Hematopoietic multipotent progenitor cell treated with erythropoietin and hydrocortisone succinate and interleukin-3 and kit ligand, for 6 days (in vitro differentiated cells): ENCODE measurements around the gene SLF1.
A peak's percentile ranks its signal among the peaks of the same experiment; 100 is the strongest.
"Not testable (repeated sequence)": the region's sequence is repeated elsewhere in the genome, so short reads cannot be mapped to it uniquely, and the experiment has no call there.

Experiments used
- DNase-seq: peaks from one replicate; pipeline ENCODE4 v3.0.0-alpha.2; 2015

SLF1 gene

DNA sequence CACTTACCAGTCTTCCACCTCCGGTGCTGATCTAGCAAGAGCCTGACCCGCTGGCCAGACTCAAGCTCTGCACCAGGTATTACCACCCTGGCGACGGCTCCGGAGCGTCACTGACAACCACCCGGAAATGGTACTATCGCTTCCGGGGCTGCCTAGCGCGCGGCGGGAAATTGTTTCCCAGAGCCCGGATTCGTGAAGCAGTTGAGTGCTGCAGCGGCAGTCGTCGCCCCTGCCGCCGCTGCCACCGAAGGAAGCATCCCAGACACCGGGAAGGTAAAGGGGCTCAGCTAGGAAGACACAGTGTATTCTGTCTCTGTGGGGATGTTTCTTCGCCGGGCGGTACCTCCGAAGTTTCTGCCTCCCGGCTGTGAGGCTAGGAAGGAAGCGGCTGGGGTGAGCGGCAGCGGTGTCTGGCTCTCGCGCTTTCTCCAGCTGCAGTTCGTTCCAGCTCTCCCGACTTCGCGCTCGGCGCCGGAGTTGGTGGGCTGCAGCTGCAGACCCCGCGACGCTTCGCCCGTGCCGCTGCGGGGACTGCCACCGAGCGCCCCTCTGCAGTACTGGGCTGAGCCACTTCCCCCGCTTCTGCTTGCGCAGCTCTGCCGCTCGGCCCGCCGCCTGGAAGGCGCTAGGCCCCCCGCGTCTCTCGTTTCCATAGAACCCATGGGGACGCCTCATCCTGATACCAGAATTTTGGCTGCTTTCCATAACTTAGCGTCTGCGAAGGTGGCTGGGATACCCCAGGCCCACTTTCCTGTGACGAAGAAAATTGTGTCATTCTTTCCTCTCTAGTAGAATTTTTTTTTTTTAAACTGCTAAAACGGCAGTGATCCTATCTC is at the start of gene SLF1, which contains the start of gene KIAA0825:
Gene SLF1 (plus strand): TSS at position 177 of the 836 bp plus-strand sequence. CDS start 10,142 bp downstream, outside the sequence.
Gene KIAA0825 (minus strand): TSS at position 112 of the 836 bp plus-strand sequence. CDS start 81,478 bp downstream, outside the sequence.
- peak; percentile 95 for DNase-seq

DNA sequence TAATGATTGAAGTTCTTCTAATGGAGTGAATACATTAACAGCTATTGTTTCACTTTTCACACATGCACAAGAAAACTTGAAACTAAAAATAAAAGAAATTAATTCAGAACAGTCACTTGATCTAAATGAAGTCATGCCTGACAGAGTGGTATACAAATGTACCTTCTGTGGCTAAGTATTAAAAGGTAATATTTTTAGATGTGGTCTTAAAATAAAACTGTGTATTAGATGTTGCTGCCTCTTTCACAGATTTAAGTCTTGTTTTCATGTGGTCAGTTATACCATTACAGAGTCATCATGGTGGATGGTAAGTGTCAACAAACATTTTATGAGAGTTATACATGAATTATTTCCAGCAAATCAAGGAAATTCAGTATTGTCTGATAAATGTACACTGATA is 47.1 kb upstream of the SLF1 start:
- DNase-seq: no peak

DNA sequence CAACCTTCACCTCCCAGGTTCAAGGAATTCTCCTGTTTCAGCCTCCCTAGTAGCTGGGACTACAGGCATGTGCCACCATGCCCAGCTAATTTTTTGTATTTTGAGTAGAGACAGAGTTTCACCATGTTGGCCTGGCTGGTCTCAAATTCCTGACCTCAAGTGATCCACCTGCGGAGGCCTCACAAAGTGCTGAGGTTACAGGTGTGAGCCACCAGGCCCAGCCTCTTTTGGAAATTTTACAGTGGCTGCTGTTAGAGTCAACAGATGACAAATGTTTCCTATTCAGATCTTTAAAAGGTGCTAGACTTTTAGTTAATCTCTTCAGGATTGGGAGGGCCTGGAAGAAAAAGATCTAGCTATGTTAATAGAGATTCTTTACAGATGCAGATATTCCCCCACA is 45.1 kb upstream of the SLF1 start:
- not testable (repeated sequence) for DNase-seq

DNA sequence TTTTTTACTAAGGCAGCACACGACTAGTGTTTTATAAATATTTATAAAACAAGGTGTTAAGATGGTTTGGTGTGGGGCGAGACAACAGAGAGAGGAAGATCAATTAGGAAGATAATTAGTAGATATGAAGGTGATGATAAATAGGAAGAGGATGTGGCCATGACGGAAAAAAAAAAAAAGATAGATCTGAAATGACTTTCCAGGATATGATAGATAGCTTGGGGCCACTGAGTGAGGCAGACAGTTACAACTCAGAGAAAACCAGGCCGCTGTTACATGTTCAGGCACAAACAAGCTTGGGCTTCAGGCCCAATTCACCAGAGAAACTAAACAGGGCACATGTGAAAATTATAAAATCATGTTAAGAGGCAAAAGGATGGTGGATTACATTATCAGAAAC is 43.3 kb upstream of the SLF1 start:
- no peak for DNase-seq

DNA sequence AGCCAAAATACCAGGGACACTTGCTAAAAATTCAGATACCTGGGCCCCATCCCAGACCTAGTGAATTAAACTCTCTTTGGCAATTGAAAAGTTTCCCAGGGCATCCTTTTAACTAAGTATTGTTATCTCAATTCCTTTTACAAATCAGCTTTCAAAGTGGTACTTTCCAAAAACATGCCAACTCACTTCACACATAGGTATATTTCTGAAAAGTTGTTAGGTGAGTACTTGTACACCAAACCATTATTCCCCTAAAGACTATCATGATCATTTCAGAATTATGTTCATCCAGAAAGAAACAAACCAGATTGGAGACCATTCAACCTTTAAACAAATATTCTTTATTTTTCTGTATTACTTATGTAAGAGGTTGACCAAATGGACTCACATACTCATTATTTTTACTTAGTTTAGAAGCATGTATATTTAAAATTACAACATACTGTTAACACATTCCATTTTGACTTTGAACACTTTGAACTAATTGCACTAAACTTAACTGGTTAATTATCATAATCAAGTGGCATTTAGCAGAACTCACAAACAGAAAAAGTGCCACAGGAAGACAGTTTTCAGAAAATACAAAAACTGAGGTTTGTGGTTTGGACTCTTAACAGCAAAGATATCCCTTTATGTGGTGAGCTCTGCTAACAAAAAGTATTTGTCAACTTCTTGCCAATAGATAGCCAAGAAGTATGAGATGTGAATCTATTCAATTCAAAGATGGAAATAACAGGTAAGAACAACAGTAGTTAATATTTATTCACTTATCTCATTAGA is 40.8 kb upstream of the SLF1 start:
- DNase-seq: peak; percentile 51

DNA sequence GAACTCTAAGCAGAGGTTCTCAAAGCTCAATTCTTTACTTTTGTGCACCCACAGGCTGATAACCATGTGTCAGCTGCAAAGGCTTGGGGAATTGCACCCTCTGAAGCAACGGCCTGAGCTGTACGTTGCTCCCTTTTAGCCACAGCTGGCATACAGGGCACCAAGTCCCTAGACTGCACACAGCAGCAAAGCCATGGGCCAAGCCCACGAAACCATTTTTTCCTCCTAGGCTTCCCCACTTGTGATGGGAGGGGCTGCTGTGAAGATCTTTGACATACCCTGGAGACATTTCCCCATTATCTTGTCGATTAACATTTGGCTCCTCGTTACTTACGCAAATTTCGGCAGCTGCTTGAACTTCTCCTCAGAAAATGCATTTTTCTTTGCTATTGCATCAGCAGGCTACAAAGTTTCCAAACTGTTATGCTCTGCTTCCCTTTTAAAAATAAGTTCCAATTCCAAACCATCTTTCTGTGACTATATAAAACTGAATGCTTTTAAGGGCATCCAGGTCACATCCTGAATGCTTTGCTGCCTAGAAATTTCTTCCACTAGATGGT is 23.1 kb upstream of the SLF1 start:
- no peak for DNase-seq

DNA sequence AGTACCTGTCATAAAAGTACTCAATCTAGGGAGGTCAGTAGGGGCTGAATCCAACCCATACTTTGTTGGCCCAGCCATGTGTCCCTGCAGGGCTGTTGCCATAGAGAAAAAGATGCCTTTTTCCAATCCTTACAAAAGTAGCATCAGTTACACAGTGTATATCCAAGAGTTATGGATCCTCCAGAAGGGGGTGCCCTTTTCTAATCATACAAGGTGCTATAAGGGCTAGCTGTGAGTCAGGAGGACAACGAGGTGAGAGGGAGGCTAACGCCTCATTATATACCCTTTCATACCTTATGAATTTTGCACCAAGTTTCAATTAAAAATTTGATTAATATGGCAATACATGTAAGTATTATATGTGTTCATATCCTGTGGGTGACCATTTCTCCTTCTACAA is 4.9 kb upstream of the SLF1 start:
- DNase-seq: peak; percentile 74

DNA sequence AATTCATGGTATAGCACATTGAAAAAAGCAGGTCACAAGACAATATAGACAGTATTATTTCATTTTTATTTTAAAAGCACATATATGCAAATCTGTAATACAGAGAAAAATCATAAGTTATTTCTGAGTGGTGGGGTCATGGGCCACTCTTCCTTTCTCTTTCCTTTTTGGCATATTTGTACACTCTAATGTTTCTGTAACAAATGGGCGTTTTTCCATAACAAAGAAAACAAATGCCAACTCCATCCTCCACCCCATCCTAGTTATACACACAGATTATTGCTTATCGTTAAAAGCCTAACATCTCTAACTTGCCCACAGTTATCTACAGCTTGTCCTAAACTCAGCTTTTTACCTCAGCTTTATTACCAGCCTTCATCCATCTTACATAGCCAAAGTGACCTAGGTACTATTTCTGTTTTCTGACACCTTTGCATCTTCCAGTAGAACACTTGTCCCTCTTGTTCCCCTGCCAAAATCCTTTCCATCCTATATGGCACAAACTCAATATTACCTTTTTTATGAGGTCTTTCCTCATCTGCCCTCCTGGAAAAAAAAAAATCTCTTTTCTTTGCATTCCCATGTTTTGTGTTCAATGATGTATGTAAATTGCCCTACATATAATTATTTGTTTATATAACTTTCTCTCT is 4.2 kb upstream of the SLF1 start:
- no peak for DNase-seq

DNA sequence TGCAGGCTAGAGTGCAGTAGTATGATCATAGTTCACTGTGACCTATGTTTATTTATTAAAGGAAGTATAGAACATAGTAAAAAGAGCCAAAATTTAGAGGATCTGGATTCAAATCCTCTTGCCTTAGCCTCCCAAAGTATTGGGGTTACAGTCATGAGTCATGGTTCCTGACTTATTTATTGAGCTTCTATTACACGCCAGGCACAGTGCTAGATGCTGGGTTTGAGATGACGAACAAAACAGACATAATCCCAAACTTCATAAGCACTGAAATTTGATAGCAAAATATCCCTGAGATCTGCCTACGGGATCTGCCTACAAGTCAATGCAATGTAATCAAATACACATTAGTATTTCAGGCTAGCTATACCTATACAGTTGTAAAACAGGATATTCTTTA is 2.6 kb upstream of the SLF1 start:
- DNase-seq: no peak

DNA sequence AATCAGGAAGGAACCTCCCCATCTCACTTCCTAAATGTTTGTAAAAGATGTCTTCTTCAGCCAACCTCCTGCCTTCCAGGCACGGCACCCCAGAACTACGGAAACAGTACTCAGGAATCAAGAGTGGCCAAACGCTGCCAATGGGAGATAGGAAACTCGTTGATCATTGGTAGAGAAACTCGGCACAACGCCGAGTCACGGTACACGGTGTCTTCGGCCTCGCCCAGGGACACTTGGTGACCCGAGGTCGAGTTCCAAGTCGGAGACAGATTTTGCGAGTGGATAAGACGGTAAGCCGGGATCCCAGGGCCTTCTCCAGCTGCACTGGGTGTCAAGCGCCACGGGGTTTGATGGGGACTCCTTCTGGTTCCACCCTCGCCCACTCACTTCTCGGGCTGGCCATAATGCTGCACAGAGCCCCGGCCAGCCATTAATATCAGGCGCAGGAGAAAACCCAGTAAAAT is 408 bp upstream of the SLF1 start:
- peak; percentile 95 for DNase-seq

DNA sequence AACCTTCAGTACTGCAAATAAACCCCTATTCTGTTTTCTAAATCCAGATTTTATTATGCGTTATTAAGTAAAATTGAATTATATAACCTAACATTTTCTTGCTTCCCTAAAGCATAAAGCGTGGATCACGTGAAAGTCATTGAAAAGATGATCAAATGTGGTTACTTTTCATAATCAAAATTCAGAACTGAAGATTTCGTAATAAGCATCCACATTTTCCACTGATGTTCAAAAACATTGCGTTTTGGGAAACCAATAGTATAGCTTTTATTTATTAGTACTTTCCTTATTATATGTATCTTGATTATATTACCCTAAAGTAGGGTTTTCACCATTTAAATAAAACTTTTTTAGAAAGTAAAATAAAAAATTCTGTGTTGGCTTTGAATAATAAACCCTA is 1.8 kb downstream of the SLF1 start:
- no peak for DNase-seq

DNA sequence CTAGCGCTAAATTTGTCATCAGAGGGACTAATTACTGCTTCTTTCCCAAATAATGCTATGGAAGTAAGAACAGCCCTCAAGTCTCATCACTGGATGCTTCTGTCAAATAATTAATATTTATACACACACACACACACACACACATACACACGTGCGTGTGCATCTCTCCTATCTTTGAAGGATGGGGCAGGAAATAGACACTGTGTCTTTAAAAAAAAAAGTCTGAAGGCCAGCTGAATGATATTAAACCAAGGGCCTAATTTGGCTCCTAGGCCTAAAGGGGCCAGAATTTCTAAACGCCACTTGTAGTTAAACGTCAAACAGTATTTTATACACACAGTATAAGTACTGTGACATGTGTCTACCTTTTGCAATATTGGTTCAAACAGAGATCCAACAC is 3.3 kb downstream of the SLF1 start:
- no peak for DNase-seq

DNA sequence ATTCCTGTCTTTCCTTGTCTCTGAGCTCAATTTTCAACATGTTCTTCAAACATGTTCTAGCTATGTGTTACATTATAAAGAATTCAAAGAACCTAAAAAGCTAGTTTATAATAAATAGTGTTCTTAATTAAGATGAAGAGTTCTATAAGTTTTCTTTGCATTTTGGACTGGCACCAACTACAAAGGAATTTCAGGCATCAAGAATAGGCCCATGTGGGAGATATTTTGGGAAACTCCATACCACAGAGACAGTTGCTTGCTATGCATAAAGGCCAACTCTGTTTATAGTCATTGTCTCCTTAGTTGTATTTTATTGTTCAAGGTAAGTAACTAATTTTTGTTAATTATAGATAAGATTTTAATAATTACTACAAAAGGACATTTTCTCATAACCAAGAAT is 4.5 kb downstream of the SLF1 start:
- no peak for DNase-seq

DNA sequence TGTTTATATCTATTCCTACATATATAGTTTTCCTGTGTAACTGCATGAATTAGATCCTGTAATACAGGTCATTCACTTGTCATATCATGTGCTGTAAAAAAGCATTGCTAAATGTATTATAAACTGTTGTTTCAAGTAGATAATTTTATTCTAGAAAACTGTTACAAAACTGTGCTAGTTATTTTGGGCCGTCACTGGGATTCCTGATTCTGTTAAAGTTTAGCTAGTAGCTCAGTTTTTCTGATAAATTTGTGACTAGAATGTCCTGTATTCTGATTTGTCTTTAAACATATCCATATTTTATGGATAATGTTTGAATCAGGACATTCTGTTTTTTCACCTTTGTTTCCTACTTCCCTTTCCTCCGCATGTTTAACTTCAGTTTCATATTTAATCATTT is 5.4 kb downstream of the SLF1 start:
- DNase-seq: no peak

DNA sequence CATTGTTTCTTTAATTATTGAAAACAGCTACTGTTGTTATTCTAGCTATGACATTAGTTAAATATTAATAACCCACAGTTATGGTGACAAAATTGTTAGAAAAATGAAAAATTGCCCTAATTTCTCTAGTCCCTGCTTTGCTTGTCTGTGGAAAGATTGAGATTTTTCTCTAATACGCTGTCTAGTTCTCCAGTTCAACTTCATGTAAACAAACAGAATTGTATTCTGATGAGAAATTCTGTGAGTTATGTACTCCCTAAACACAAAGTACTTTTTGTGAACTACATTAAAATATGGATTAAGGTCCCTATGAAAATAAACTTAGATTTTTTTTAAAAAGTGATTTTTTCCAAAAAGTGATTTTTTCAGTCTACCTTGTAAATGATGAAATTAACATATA is 8.7 kb downstream of the SLF1 start:
- no peak for DNase-seq

DNA sequence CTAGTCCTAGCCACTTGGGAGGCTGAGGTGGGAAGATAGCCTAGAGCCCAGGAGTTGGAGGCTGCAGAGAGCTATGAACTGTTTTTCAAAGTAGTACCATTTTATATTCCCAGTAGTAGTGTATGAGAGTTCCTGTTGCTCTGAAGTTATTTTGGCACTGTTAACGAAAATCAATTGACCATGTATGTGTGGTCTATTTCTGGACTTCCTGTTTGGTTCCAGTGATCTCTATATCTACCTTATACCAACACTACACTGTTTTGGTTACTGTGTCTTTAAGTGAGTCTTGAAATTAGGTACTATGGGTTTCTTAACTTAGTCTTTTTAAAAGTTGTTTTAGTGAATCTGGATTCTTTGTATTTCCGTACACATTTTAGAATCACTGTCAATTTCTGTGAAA is 13.6 kb downstream of the SLF1 start:
- no peak for DNase-seq

DNA sequence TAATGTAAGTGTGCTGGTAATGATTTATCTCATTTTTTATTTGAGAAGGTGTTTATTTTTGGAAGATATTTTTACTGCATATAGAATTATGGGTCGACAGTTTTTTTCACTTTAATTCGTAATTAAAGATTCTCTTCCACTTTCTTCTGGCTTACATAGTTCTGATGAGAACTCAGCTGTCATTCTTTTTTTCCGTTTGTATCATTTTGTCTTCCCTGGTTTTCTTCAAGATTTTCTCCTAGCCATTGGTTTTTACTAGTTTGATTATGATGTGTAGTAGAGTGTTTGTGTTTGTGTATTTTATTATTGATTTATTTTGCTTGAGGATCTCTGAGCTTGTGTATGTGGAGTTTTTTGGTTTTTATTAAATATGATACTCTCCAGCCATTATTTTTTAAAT is 21.7 kb downstream of the SLF1 start:
- no peak for DNase-seq

DNA sequence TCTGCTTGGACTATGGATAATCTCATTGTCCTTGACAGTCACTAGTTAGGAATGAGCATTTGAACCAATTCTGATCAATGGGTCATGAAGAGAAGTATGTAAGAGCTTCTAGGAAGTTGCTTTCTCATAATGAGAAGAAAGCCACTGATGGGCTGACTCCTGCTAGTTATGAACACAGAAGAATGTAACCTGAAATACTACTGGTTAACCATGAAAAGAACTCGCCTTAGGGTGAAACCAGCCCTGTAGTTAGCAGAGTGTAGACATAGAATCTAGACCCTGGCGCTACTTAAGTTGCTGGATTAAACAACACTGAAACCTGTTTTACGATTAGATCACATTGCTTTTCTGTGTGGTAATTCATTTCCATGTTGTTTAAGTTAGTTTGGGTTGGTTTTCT is 26.6 kb downstream of the SLF1 start:
- no peak for DNase-seq

DNA sequence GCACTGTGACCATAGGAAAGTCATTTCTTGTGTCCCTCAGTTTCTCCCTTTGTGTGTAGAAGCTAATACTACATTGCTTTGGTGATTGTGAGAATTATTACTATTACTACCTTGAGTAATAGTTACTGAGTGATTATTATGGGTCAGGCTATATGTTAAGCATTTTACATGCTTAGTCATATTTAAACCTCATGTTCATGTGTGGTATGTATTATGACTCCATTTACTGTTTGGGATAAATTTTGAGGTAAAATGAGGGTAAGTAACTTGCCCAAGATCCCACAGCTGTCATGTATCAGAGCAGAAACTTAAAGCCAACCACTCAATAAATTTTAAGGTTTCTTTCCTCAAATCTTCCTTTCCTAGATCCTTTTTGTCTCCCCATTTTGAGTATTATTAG is 28.3 kb downstream of the SLF1 start:
- no peak for DNase-seq

DNA sequence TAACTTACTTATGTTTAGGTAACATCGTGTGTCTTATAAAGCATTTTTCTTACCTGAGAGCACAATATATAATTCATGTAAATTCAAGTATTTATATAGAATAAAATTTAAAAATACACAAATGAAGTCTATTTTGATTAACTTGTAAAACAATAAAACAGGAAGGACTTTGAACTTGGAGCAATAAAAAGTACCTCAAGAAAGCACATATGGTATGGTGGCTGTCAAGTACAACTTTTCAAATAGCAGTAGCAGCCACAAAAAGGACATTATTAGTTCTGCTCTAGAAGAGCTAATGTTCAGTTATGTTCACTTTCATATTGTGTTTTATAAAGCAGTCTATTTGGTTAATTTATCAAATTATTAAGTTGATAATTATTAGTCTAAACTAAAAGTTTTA is 31.4 kb downstream of the SLF1 start:
- no peak for DNase-seq

DNA sequence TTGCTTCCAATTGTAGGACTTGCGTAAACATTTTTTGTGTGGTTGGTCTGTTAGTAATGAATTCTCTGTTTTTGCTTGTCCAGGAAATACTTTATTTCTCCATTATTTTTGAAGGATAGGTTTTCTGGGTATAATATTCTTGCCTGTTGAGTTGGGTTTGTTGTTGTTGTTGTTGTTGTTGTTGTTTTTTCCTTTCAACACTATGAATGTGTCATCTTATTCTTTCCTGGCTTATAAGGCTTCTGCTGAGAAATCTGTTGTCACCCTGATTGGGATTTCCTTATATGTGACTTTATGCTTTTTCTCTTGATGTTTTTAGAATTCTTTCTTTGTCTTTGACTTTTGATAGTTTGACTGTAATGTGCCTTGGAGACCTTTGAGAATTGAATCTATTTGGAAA is 39.8 kb downstream of the SLF1 start:
- no peak for DNase-seq

DNA sequence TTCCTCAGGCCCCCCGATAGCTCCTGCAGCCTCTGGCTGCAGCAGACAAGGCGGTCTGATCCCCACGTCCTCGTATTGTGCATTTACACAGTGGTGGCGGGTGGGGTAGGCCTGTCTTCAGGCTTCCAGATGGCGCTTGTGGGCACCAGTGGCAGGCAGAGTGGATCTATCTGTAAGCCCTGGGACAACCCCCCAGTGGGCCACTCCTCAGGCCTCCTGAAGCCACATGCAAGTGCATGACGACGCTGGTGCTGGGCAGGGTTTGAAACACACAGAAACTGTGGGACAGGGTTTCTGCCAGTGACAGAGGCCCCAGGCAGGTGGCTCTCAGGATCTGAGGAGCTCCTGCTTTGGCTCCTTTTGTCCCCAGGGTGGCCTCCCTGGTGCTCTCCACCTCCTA is 42.0 kb downstream of the SLF1 start:
- DNase-seq: no peak

DNA sequence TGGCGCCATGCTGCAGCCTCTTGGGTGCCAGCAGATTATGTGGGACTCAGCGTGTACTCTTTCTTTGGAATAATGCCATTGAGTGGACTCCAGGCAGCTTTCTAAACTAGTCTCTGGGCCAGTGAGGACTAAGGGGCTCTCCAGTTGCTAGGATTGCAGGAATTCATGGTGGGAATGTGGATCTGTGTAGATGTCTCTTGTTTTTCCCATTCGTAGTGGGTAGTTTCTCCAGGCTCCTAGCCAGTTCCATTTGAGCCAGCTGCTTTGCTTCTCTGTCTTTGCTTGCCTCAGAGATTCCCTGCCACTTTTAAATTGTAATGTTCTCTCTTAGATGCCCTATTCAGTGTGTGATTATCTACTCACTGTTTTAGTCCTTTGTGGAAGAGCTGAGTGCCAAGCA is 42.6 kb downstream of the SLF1 start:
- DNase-seq: no peak
